GM12865 (cell line): ENCODE results near the gene FAM162A.
A peak's percentile ranks its signal among the peaks of the same experiment; 100 is the strongest.

ENCODE experiments used
- DNase-seq: peaks from one replicate; pipeline ENCODE4 v3.0.0; 2010; ENCODE audit warnings: low read depth
- H3K4me3 ChIP-seq: 2 replicates; pipeline ENCODE4 v1.5.1; 2011; ENCODE audit warnings: mild to moderate bottlenecking, low read depth, low read length, control low read depth
- CTCF ChIP-seq: IDR thresholded peaks from 2 replicates; pipeline ENCODE4 v1.5.1; 2011; ENCODE audit warnings: low read length, control low read depth, low read depth, inconsistent platforms; ENCODE audit not compliant: insufficient read depth; ENCODE audit errors: missing control alignments

FAM162A gene

GRCh38 chr3:122353215-122353614 lies 30.8 kb upstream of the FAM162A start:
- no peak for TF ChIP-seq CTCF
- DNase-seq = no peak
- H3K4me3 ChIP-seq = no peak overlapping the region

- no peak for DNase-seq
- H3K4me3 ChIP-seq = no peak overlapping the region
- TF ChIP-seq CTCF = no peak
These were observed 30.0 kb upstream of the FAM162A start for GRCh38 chr3:122353893-122354401.

DNA sequence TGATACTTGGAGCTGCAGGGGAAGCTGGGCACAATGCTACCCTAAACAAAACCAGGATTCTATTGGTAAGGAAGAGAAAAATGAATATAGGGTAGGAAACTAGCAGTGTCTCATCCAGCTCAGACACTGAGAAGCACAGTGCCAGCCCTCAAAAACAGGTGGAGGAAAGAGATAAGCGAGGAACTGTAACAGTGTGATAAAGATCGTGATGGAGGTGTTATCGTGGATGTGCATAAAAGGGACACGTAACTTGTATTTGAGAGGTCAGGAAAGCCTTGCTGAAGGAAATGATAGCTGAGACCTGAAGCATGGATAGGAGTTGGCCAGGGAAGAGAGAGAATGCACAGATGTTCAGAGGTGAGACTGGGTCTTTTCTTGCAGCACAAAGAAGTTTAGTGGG lies 28.4 kb upstream of the FAM162A start:
- TF ChIP-seq CTCF = no peak
- no peak for DNase-seq
- no peak overlapping the region for H3K4me3 ChIP-seq

- peak; percentile 58 for DNase-seq
- TF ChIP-seq CTCF = peak; percentile 42
- no peak overlapping the region for H3K4me3 ChIP-seq
These were observed 27.6 kb upstream of the FAM162A start for GRCh38 chr3:122356402-122356801.

DNA sequence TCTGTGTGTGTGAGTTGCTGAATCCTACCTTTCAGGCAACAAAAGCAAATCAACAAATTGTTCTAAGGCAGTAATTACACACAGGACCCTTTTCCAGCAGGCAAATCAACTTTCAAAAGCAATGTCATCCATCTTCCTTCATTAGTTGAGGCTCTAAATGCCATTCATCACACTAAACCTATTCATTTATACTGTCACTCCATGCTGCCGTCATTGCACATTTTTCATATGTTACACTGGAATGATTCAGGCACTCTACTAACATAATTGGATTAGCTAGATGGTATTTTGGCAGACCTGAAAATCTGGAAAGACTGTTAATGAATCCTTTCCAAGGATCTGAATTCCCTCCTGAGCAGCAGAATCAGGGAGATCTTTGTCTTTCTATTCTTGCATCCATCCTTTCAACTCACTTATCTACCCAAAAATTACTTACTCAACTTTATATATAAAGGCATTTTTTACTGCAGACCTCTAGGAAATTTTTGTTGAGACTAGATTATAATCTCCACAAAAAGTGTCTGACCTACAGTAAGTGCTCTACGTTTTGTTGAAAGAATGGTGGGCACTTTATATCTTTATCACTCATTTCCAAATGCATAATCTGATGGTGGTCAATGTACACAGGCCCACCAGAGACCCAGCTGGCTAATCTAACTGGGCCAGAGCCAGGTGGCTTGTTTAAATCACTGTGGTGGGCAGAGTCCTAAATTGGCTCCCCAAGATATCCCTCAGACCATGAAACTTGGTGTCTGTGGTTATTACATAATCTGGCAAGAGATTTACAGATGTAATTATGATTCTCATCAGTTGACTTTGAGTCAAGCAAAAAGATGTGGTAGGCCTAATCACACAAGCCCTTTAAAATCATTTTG lies 25.9 kb upstream of the FAM162A start:
- DNase-seq = no peak
- no peak for TF ChIP-seq CTCF
- H3K4me3 ChIP-seq = no peak overlapping the region

GRCh38 chr3:122358703-122359032 lies 25.3 kb upstream of the FAM162A start:
- no peak overlapping the region for H3K4me3 ChIP-seq
- TF ChIP-seq CTCF = no peak
- no peak for DNase-seq

DNA sequence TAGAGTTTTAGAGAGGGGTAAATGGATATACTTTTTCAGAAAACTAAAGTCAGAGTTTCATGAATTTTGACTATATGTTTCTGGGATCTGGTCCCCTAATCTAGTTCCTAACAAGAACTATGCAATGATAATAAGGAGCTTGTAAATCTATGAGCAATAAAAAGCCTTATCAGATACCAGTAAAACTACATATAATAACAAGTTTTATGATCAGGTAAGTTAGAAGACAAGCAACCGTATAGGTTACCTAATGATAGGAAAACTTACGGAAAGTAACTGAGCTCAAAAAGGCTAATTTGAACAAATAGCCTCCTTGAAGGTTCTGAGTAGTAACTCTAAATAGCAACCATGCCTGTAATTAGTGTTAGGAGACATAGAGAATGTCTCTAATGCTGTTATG lies 22.0 kb upstream of the FAM162A start:
- no peak for TF ChIP-seq CTCF
- no peak for DNase-seq

More for the DNA sequence above, 22.0 kb upstream of the FAM162A start:
- no peak overlapping the region for H3K4me3 ChIP-seq
